Stimulated activated CD8-positive, alpha-beta memory T cell treated with anti-CD3 and anti-CD28 coated beads, Interleukin-12 subunit alpha, Interleukin-12 subunit beta, amount 100 ng/mL, for 4 hours (primary cell): ENCODE results near the gene NDE1.
"Not testable (repeated sequence)": the region's sequence is repeated elsewhere in the genome, so short reads cannot be mapped to it uniquely, and the experiment has no call there.

ENCODE experiments used
- DNase-seq: peaks from one replicate; pipeline ENCODE4 v3.0.0-alpha.2; 2020; ENCODE audit warnings: low read depth

Gene NDE1

GRCh38 chr16:15650019-15650697, at the start of gene NDE1:
NDE1 (plus strand) TSS chr16:15650245; CDS start chr16:15664779, 14,534 bp downstream.
- peak; percentile 78 for DNase-seq

- DNase-seq = no peak
These were observed 48.7 kb upstream of the NDE1 start for GRCh38 chr16:15601212-15601879.

GRCh38 chr16:15602285-15603044, 47.6 kb upstream of the NDE1 start:
- no peak for DNase-seq

- no peak for DNase-seq
These were observed 45.3 kb upstream of the NDE1 start for GRCh38 chr16:15604460-15605440.

GRCh38 chr16:15605839-15606517, 44.1 kb upstream of the NDE1 start:
- no peak for DNase-seq

GRCh38 chr16:15606518-15607220, 43.4 kb upstream of the NDE1 start:
- no peak for DNase-seq

- not testable (repeated sequence) for DNase-seq
These were observed 42.8 kb upstream of the NDE1 start for GRCh38 chr16:15607221-15607699.

- no peak for DNase-seq
These were observed 42.2 kb upstream of the NDE1 start for GRCh38 chr16:15607700-15608396.

- no peak for DNase-seq
These were observed 41.4 kb upstream of the NDE1 start for GRCh38 chr16:15608398-15609285.

- DNase-seq = no peak
These were observed 40.8 kb upstream of the NDE1 start for GRCh38 chr16:15609286-15609649.

GRCh38 chr16:15610369-15610871, 39.6 kb upstream of the NDE1 start:
- DNase-seq = no peak

- no peak for DNase-seq
These were observed 38.4 kb upstream of the NDE1 start for GRCh38 chr16:15611610-15612009.

- DNase-seq = no peak
These were observed 36.4 kb upstream of the NDE1 start for GRCh38 chr16:15613676-15614075.

GRCh38 chr16:15616012-15616411, 34.0 kb upstream of the NDE1 start:
- no peak for DNase-seq

GRCh38 chr16:15616475-15617165, 33.4 kb upstream of the NDE1 start:
- no peak for DNase-seq

- DNase-seq = no peak
These were observed 32.1 kb upstream of the NDE1 start for GRCh38 chr16:15617901-15618300.

GRCh38 chr16:15618392-15618791, 31.7 kb upstream of the NDE1 start:
- DNase-seq = no peak

GRCh38 chr16:15620611-15621195, 29.3 kb upstream of the NDE1 start:
- DNase-seq = no peak
